H1 (cell line): ENCODE measurements around the gene SMAD1. TPM values are rescaled to one million over a fixed set of nuclear protein-coding genes. Genes with fewer than 3 reads are reported as not detected.

Experiments
- CTCF ChIA-PET: fragments of 300-600 bp; sonication (Branson Sonifier 250); formaldehyde crosslinking; loops from one replicate; lab custom pipeline; 2021; ENCODE audit not compliant: partially characterized antibody; lab: Charles Lee
- POLR2A ChIA-PET: fragments of 300-600 bp; sonication (Branson Sonifier 250); formaldehyde crosslinking; loops from one replicate; lab custom pipeline; 2021; ENCODE audit warnings: inconsistent platforms; ENCODE audit not compliant: partially characterized antibody; lab: Charles Lee
- DNase-seq, 2 experiments: peaks; one replicate each; pipeline versions ENCODE4 v3.0.0 to v3.0.0-alpha.2; 2010 to 2022; ENCODE audit warnings: low spot score in 2 of 2, low read depth in 1 of 2, mixed read lengths in 1 of 2
- FAIRE-seq: peaks from 2 replicates; lab custom pipeline; 2011; peaks lifted over from hg19 to GRCh38; lab: Jason Lieb, UNC
- H2AFZ ChIP-seq: 2 replicates; pipeline ENCODE4 v1.8.1; 2012; ENCODE audit warnings: low read length, inconsistent platforms
- H2AK5ac ChIP-seq: 2 replicates; pipeline ENCODE4 v1.6.1; 2013; ENCODE audit warnings: low read depth, low read length
- H2BK120ac ChIP-seq: replicated peaks from 2 replicates; pipeline ENCODE3; 2013; ENCODE audit warnings: low read depth, low read length, inconsistent platforms
- H2BK12ac ChIP-seq: 2 replicates; pipeline ENCODE4 v1.6.1; 2013; ENCODE audit warnings: low read depth, low read length
- H2BK15ac ChIP-seq: 2 replicates; pipeline ENCODE4 v1.6.1; 2013; ENCODE audit warnings: low read length
- H2BK20ac ChIP-seq: 2 replicates; pipeline ENCODE4 v1.6.1; 2013; ENCODE audit warnings: low read length
- H2BK5ac ChIP-seq: 2 replicates; pipeline ENCODE4 v1.6.1; 2013; ENCODE audit warnings: low read depth, low read length
- H3K14ac ChIP-seq: 2 replicates; pipeline ENCODE4 v1.6.1; 2013; ENCODE audit warnings: inconsistent platforms; ENCODE audit not compliant: insufficient read length
- H3K18ac ChIP-seq: 2 replicates; pipeline ENCODE4 v1.6.1; 2013; ENCODE audit warnings: low read length; ENCODE audit errors: extremely low read depth
- H3K23ac ChIP-seq: 2 replicates; pipeline ENCODE4 v1.6.1; 2013; ENCODE audit warnings: inconsistent platforms; ENCODE audit not compliant: insufficient read length
- H3K23me2 ChIP-seq: 2 replicates; pipeline ENCODE4 v1.6.1; 2013; ENCODE audit warnings: low read depth, low read length
- H3K27ac ChIP-seq: 2 replicates; pipeline ENCODE4 v1.6.1; 2011; ENCODE audit warnings: low read depth, low read length, inconsistent platforms
- H3K27me3 ChIP-seq, 4 experiments: replicated peaks in 1 of 4; 1 replicate in 1 of 4; 2 replicates in 3 of 4; pipeline versions ENCODE4 v1.6.1 to v1.8.1; 2011 to 2013; ENCODE audit warnings: low read length in 3 of 4, mild to moderate bottlenecking in 3 of 4, inconsistent platforms in 2 of 4, mixed read lengths in 2 of 4, moderate library complexity in 1 of 4; ENCODE audit not compliant: control insufficient read depth in 3 of 4, insufficient read depth in 3 of 4; ENCODE audit errors: extremely low read depth in 1 of 4
- H3K36me3 ChIP-seq, 4 experiments: 2 replicates each; pipeline versions ENCODE4 v1.6.1 to v1.8.1; 2011 to 2013; ENCODE audit warnings: mild to moderate bottlenecking in 4 of 4, low read length in 3 of 4, moderate library complexity in 2 of 4, control low read depth in 1 of 4, inconsistent platforms in 1 of 4; ENCODE audit not compliant: insufficient read depth in 4 of 4, control insufficient read depth in 2 of 4
- H3K4ac ChIP-seq: replicated peaks from 2 replicates; pipeline ENCODE3; 2013; ENCODE audit warnings: low read length, low read depth, mixed read lengths, inconsistent platforms; ENCODE audit not compliant: insufficient read length
- H3K4me1 ChIP-seq, 4 experiments: replicated peaks in 1 of 4; 1 replicate in 1 of 4; 2 replicates in 3 of 4; pipeline versions ENCODE4 v1.6.1 to v1.8.1; 2011 to 2013; ENCODE audit warnings: low read length in 3 of 4, inconsistent platforms in 2 of 4, mixed read lengths in 1 of 4; ENCODE audit not compliant: insufficient read depth in 4 of 4, control insufficient read depth in 3 of 4
- H3K4me2 ChIP-seq, 2 experiments: 2 replicates each; pipeline versions ENCODE4 v1.6.1 to v1.8.1; 2011 to 2013; ENCODE audit warnings: low read depth in 2 of 2, low read length in 2 of 2, control low read depth in 1 of 2, inconsistent platforms in 1 of 2, mild to moderate bottlenecking in 1 of 2; ENCODE audit not compliant: insufficient read depth in 1 of 2
- H3K4me3 ChIP-seq, 4 experiments: fragments of 200-600, 300-600 bp in 1 of 4; sonication (generic), shearing (Covaris generic), sonication (Bioruptor Twin) in 1 of 4; 2 replicates each; pipeline versions ENCODE4 v1.5.1 to v1.8.1; 2011 to 2016; ENCODE audit warnings: low read length in 4 of 4, low read depth in 3 of 4, control low read depth in 2 of 4, inconsistent platforms in 2 of 4, mild to moderate bottlenecking in 2 of 4, mixed read lengths in 1 of 4, moderate library complexity in 1 of 4; ENCODE audit not compliant: insufficient read depth in 2 of 4; ENCODE audit errors: extremely low read depth in 1 of 4
- H3K56ac ChIP-seq: replicated peaks from 2 replicates; pipeline ENCODE3; 2013; ENCODE audit warnings: low read depth, mild to moderate bottlenecking, mixed read lengths, low read length, inconsistent platforms; ENCODE audit not compliant: insufficient read length
- H3K79me1 ChIP-seq: 2 replicates; pipeline ENCODE4 v1.6.1; 2013; ENCODE audit warnings: low read depth, low read length, control low read depth
- H3K79me2 ChIP-seq, 2 experiments: 2 replicates each; pipeline versions ENCODE4 v1.6.1 to v1.8.1; 2012 to 2013; ENCODE audit warnings: low read length in 2 of 2, mild to moderate bottlenecking in 2 of 2, inconsistent platforms in 1 of 2; ENCODE audit not compliant: insufficient read depth in 2 of 2, control insufficient read depth in 1 of 2
- H3K9ac ChIP-seq, 4 experiments: replicated peaks in 1 of 4; 1 replicate in 1 of 4; 2 replicates in 3 of 4; pipeline versions ENCODE4 v1.6.1 to v1.8.1; 2011 to 2013; ENCODE audit warnings: low read depth in 3 of 4, low read length in 3 of 4, control low read depth in 2 of 4, mild to moderate bottlenecking in 2 of 4, moderate library complexity in 2 of 4, inconsistent platforms in 1 of 4; ENCODE audit errors: extremely low read depth in 1 of 4
- H3K9me3 ChIP-seq, 2 experiments: 2 replicates each; pipeline versions ENCODE4 v1.6.1 to v1.8.1; 2012 to 2013; ENCODE audit warnings: mild to moderate bottlenecking in 2 of 2, moderate library complexity in 2 of 2, control low read depth in 1 of 2, inconsistent platforms in 1 of 2, low read depth in 1 of 2, low read length in 1 of 2, mixed read lengths in 1 of 2; ENCODE audit not compliant: insufficient read depth in 2 of 2
- H4K20me1 ChIP-seq, 2 experiments: replicated peaks in 1 of 2; 2 replicates each; pipeline versions ENCODE3 to v1.8.1; 2011 to 2013; ENCODE audit warnings: inconsistent platforms in 2 of 2, low read length in 2 of 2, mild to moderate bottlenecking in 1 of 2; ENCODE audit not compliant: insufficient read depth in 2 of 2, control insufficient read depth in 1 of 2
- H4K5ac ChIP-seq: 2 replicates; pipeline ENCODE4 v1.6.1; 2013; ENCODE audit warnings: low read length, low read depth, mixed read lengths, inconsistent platforms; ENCODE audit not compliant: insufficient read length
- H4K8ac ChIP-seq: 2 replicates; pipeline ENCODE4 v1.8.0; 2013; ENCODE audit warnings: mild to moderate bottlenecking, moderate library complexity, low read length, inconsistent platforms; ENCODE audit not compliant: insufficient read depth; ENCODE audit errors: extremely low read depth
- H4K91ac ChIP-seq: replicated peaks from 2 replicates; pipeline ENCODE3; 2013; ENCODE audit warnings: low read length, mixed read lengths, inconsistent platforms; ENCODE audit not compliant: insufficient read length
- CBX5 ChIP-seq: fragments of 300-800, 300-1000 bp; sonication (generic); IDR thresholded peaks from 2 replicates; pipeline ENCODE4 v1.7.1; 2016; ENCODE audit warnings: antibody characterized with exemption, low read length, low read depth
- WGBS, 2 experiments: shearing (Covaris generic) in 1 of 2; methylation state at CpG; one replicate each; pipeline versions ENCODE4 v1.1.6 to v1.1.7; 2013 to 2015; ENCODE audit warnings: low lambda C conversion rate in 2 of 2, mixed read lengths in 2 of 2, inconsistent platforms in 1 of 2, low coverage in 1 of 2, missing lambda C conversion rate in 1 of 2; ENCODE audit not compliant: insufficient replicate concordance in 2 of 2, insufficient coverage in 1 of 2, insufficient read length in 1 of 2; ENCODE audit errors: extremely low coverage in 1 of 2, missing lambda C conversion rate in 1 of 2; 5-methylcytosine and 5-hydroxymethylcytosine counted together
- polyA plus RNA-seq, 7 experiments: library from polyadenylated mRNA; depleted of rRNA in 3 of 7; stranded (reverse) in 5 of 7; unstranded in 2 of 7; fragments of >200 nt in 5 of 7; fragments of 200-250 nt in 2 of 7; gene quantifications; 1 replicate in 5 of 7; 2 replicates in 1 of 7; 4 replicates in 1 of 7; pipeline versions ENCODE4 v1.2.1 to v1.2.3, GENCODE V29; 2011 to 2013; ENCODE audit warnings: missing spikeins in 2 of 7, mixed read lengths in 2 of 7
- total RNA-seq: library from RNA; stranded (reverse); fragmentation: NEBNext Ultra II Directional; extraction: Animal tissue kit (Norgen Biotek cat#: 25700); gene quantifications from 2 replicates; pipeline ENCODE4 v1.2.1, GENCODE V29; 2021

SMAD1 gene
- total and polyA plus RNA-seq, 2 of the 8 experiments (the other 6 are each of a cell fraction or from before 2014, with no cell fraction given), result 22.6 to 25.3 TPM

DNA sequence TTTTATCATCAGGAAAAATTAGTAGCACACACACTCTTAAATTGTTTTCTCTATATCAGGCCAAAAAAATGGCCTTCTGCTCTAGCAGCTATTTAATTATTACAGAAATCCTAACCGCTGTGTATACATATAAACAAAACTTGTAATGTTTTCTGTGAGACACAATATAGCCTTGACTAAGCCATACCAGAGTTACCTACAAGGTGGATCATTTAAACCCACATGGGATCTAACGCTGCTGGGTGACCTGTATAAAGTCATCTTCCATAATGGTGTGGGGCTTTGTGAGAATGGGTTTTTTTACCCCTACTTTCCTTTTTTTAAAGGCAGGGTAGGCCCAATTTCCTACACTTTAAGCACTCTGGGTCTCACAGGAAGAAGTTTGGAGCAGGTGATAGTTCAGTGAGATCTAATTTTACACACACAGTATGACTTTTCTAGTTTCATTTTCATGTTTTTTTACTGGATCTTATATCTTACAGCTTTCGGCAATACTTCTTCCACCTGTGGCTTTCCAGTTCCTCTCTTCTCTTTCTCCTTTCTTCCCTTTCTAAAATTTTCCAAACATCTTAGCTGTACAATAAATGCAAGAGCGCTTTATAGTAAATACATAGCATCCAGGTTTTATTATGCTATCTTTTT lies 70.6 kb downstream of the SMAD1 start:
- no peak overlapping the region for H3K56ac ChIP-seq
- H3K79me2 ChIP-seq, result no peaks in the 10 kb centered on the region
- no peak overlapping the region for H3K18ac ChIP-seq
- H2BK20ac ChIP-seq, result no peak overlapping the region
- no peak overlapping the region for H2BK15ac ChIP-seq
- H2AFZ ChIP-seq, result no peak overlapping the region
- H2BK120ac ChIP-seq, result no peak overlapping the region
- DNase-seq (no peak), FAIRE-seq (no peak)
- no peak overlapping the region for H3K23ac ChIP-seq
- 93% methylated on average over 4 of the region's 4 CpGs; no CpG with 5 or more reads in 1 of the 2 experiments for WGBS, 2 experiments
- H3K9ac ChIP-seq, result no peak overlapping the region
- no peak overlapping the region for H2BK5ac ChIP-seq
- H3K4me1 ChIP-seq, result no peaks in the 10 kb centered on the region
- H3K23me2 ChIP-seq, result no peaks in the 10 kb centered on the region
- no peak overlapping the region for H3K14ac ChIP-seq
- H3K27ac ChIP-seq, result no peak overlapping the region
- H4K20me1 ChIP-seq, result no peaks in the 10 kb centered on the region
- H3K36me3 ChIP-seq, result peaks cover 0 to 11% (median 6%) of the 10 kb centered on the region in 4 experiments; a peak in 3 of 8 replicates
- H4K91ac ChIP-seq, result no peak overlapping the region
- no peak overlapping the region for H2AK5ac ChIP-seq
- no peaks in the 10 kb centered on the region for H3K27me3 ChIP-seq
- no peak overlapping the region for H3K4me2 ChIP-seq
- POLR2A ChIA-PET, result interaction anchor here (0.6 kb wide), 1 partner anchor 33 kb away, joined by 4 read pairs; no protein-coding TSS in a partner anchor
- H3K4ac ChIP-seq, result no peak overlapping the region
- CTCF ChIA-PET, result no interaction called here
- H2BK12ac ChIP-seq, result no peak overlapping the region
- no peak overlapping the region for H4K8ac ChIP-seq
- 0 out of 4 replicates have a peak, but pooled peaks cover 2 to 7% of the 10 kb centered on the region in 2 experiments for H3K9me3 ChIP-seq
- no peaks in the 10 kb centered on the region for H3K79me1 ChIP-seq
- no peak overlapping the region for H3K4me3 ChIP-seq
- no peak overlapping the region for H4K5ac ChIP-seq
- no peak for TF ChIP-seq CBX5
